AG10803 (cell line): ENCODE measurements around the gene ZFP64.
"Not testable (repeated sequence)": the region's sequence is repeated elsewhere in the genome, so short reads cannot be mapped to it uniquely, and the experiment has no call there.

Experiments used
- DNase-seq: peaks from one replicate; pipeline ENCODE4 v3.0.0; 2010; ENCODE audit warnings: low read depth
- H3K4me3 ChIP-seq: 2 replicates; pipeline ENCODE4 v1.5.1; 2011; ENCODE audit warnings: mild to moderate bottlenecking, low read length, control low read depth
- TF ChIP-seq, protein P1 (sequence below): conservative IDR thresholded peaks from 2 replicates; pipeline ENCODE4 v1.5.1; 2011; ENCODE audit warnings: mild to moderate bottlenecking, low read length, control low read depth, inconsistent platforms

ZFP64 gene

DNA sequence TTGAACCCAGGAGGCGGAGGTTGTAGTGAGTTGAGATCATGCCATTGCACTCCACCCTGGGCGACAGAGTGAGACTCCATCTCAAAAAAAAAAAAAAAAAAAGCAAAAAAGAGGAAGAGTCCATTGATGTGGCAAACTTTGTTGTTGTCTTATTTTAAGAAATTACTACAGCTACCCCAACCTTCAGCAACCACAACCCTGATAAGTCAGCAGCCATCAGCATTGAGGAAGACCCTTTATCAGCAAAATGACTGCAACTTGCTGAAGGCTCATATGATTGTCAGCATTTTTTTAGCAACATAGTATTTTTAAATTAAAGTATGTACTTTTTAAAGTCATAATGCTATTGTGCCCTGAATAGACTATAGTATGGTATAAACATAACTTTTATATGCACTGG is 48.8 kb downstream of the ZFP64 start:
- no peak for DNase-seq
- TF ChIP-seq, protein P1, sequence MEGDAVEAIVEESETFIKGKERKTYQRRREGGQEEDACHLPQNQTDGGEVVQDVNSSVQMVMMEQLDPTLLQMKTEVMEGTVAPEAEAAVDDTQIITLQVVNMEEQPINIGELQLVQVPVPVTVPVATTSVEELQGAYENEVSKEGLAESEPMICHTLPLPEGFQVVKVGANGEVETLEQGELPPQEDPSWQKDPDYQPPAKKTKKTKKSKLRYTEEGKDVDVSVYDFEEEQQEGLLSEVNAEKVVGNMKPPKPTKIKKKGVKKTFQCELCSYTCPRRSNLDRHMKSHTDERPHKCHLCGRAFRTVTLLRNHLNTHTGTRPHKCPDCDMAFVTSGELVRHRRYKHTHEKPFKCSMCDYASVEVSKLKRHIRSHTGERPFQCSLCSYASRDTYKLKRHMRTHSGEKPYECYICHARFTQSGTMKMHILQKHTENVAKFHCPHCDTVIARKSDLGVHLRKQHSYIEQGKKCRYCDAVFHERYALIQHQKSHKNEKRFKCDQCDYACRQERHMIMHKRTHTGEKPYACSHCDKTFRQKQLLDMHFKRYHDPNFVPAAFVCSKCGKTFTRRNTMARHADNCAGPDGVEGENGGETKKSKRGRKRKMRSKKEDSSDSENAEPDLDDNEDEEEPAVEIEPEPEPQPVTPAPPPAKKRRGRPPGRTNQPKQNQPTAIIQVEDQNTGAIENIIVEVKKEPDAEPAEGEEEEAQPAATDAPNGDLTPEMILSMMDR = no peak
- H3K4me3 ChIP-seq = no peak overlapping the region

DNA sequence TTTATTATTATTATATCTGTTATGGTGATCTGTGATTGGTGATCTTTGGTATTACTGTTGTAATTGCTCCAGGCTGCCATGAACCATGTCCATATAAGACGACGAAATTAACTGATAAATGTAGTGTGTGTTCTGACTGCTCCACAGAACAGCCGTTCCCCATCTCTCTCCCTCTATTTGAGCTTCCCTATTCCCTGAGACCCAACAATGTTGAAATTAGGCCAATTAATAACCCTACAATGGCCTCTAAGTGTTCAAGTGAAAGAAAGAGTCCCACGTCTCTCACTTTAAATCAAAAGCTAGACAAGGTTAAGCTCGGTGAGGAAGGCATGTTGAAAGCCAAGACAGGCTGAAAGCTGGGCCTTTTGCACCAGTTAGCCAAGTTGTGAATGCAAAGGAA is 51.6 kb downstream of the ZFP64 start:
- TF ChIP-seq, protein P1 = no peak
- H3K4me3 ChIP-seq = no peak overlapping the region
- no peak for DNase-seq

DNA sequence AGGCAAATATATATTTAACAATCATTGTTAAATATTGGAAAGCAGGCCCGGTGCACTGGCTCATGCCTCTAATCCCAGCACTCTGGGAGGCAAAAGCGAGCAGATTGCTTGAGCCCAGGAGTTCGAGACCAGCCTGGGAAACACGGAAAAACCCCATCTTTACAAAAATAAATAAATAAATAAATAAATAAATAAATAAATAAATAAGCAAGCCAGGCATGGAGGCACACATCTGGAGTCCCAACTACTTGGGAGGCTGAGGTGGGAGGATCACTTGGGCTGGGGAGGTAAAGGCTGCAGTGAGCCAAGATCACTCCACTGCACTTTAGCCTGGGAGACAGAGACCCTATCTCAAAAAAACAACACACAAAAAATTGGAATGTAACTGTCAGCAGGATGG is 53.7 kb downstream of the ZFP64 start:
- H3K4me3 ChIP-seq = no peak overlapping the region
- no peak for DNase-seq
- TF ChIP-seq, protein P1 = no peak

DNA sequence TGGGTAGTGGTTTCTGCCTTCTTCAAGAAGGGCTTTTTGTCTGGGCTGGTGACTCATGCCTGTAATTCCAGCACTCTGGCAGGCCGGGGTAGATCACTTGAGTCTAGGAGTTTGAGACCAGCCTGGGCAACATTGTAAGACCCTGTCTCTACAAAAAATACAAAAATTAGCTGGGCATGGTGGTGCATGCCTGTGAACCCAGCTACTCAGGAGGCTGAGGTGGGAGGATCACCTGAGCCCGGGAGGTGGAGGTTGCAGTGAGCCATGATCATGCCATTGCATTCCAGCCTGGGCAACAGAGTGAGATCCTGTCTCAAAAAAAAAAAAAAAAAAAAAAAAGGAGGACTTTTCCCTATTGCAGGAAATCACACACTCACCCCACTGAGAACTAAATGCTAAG is 57.9 kb downstream of the ZFP64 start:
- not testable (repeated sequence) for DNase-seq, H3K4me3 ChIP-seq

DNA sequence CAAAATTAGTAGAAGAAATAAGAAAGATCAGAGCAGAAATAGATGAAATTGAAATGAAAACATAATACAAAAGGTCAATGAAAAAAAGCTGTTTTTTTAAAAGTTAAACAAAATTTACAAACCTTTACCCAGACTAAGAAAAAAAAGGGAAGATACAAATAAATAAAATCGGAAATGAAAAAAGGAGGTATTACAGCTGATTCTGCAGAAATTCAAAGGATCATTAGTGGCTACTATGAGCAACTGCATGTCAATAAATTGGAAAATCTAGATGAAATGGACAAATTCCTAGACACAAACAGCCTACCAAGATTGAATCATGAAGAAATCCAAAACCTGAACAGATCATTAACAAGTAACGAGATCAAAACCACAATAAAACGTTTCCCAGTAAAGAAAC is 59.2 kb downstream of the ZFP64 start:
- TF ChIP-seq, protein P1 = no peak
- H3K4me3 ChIP-seq = no peak overlapping the region
- DNase-seq = no peak

DNA sequence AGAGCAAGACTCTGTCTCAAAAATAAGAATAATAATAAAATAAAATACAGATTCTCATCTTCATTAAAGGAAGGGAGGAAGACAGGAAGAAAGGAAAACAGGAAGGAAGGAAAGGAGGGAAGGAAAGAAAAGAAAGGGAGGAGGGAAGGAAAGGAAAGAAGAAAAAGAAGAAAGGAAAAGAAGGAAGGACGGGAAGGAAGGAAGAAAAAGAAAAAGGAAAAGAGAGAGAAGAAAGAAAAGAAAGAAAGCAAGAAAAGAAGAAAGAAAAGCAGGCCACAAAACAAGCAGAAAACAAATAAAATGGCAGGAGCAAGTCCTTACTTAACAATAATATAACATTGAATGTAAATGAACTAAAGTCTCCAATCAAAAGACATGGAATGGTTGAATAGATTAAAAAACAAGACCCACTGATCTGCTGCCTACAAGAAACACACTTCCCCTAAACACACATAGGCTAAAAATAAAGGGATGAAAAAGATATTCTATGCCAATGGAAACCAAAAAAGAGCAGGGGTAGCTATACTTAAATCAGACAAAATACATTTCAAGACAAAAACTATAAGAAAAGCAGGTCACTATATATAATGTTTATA is 60.4 kb downstream of the ZFP64 start:
- TF ChIP-seq, protein P1 = no peak
- H3K4me3 ChIP-seq = no peak overlapping the region
- DNase-seq = no peak

DNA sequence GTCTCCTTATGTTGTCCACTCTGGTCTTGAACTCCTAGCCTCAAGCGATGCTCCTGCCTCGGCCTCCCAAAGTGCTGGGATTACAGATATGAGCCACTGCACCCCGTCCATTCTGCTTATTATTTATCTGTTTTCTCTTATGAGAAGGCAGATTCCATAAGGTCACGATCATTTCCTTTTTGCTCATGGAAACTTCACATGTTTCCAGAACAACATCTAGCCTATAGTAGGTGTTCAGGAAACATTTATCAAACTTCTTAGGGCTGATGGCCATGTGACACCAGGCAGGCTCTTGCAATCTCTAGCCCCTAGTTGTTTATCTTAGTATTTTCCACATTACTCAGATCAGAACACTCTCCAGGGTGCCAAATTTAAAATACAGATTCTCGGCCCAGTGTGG is 61.2 kb downstream of the ZFP64 start:
- TF ChIP-seq, protein P1 = no peak
- H3K4me3 ChIP-seq = no peak overlapping the region
- no peak for DNase-seq

DNA sequence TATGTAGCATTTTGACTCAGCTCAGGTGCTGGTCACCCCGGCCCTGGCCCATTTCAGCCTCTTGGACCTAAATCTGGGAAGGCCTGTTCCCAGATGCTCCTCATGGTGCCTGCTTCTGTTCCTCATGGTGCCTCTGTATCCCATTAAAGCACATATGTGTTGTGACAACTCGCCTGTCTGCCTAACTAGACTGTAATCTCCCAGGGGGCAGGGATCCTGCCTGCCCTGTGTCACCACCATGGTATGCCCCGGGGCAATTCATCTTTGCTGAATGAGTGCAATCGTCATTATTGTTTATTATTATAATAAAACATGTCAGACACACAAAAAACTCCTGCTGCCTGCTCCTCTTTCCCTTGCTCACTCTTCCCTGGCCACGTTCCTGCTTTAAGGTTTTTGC is 62.0 kb downstream of the ZFP64 start:
- peak; percentile 20 for DNase-seq
- TF ChIP-seq, protein P1 = no peak
- H3K4me3 ChIP-seq = no peak overlapping the region
